WTC11 (cell line): ENCODE measurements around the gene MPV17L2. TPM values are rescaled to one million over a fixed set of nuclear protein-coding genes. Genes with fewer than 3 reads are reported as not detected.

Experiments used
- ATAC-seq: fragments of 200-7000 bp; cut with Tn5 transposase; 2 replicates; pipeline ENCODE4 v1.10.0; 2021; ENCODE audit warnings: mild to moderate bottlenecking, moderate library complexity
- CTCF ChIA-PET: fragments of 300-600 bp; sonication (Branson Sonifier 250); formaldehyde crosslinking; loops from one replicate; lab custom pipeline; 2021; ENCODE audit warnings: antibody characterized with exemption; lab: Charles Lee
- POLR2A ChIA-PET: fragments of 350-600 bp; sonication (Branson Sonifier 250); formaldehyde crosslinking; loops from one replicate; lab custom pipeline; 2021; ENCODE audit warnings: antibody characterized with exemption; lab: Charles Lee
- DNase-seq: peaks from one replicate; pipeline ENCODE4 v3.0.0; 2021; ENCODE audit warnings: low spot score
- H3K27ac Mint-ChIP-seq: 2 replicates; pipeline ENCODE4 v1.8.0; 2021; ENCODE audit warnings: mixed read lengths
- H3K27me3 Mint-ChIP-seq: 2 replicates; pipeline ENCODE4 v1.8.0; 2021; ENCODE audit warnings: low read depth, mild to moderate bottlenecking, moderate library complexity, mixed read lengths
- H3K36me3 Mint-ChIP-seq: 2 replicates; pipeline ENCODE4 v1.8.0; 2021; ENCODE audit warnings: mixed read lengths
- H3K4me1 Mint-ChIP-seq: 2 replicates; pipeline ENCODE4 v1.8.0; 2022; ENCODE audit warnings: mixed read lengths
- H3K4me3 Mint-ChIP-seq: 2 replicates; pipeline ENCODE4 v1.8.0; 2021; ENCODE audit warnings: mild to moderate bottlenecking, moderate library complexity, mixed read lengths
- H3K9me3 Mint-ChIP-seq: 2 replicates; pipeline ENCODE4 v1.8.0; 2021; ENCODE audit warnings: mixed read lengths
- ATF3 ChIP-seq: sonication (generic); formaldehyde crosslinking; conservative IDR thresholded peaks from 2 replicates; pipeline ENCODE4 v1.8.1; 2022; ENCODE audit warnings: mild to moderate bottlenecking, missing genetic modification reagents
- CBFB ChIP-seq: sonication (generic); formaldehyde crosslinking; IDR thresholded peaks from 2 replicates; pipeline ENCODE4 v1.8.1; 2022; ENCODE audit warnings: mild to moderate bottlenecking, low read depth, missing genetic modification reagents
- ELF4 ChIP-seq: sonication (generic); formaldehyde crosslinking; IDR thresholded peaks from 2 replicates; pipeline ENCODE4 v1.8.1; 2022; ENCODE audit warnings: low read depth, mild to moderate bottlenecking, moderate library complexity, missing genetic modification reagents
- GABPB1 ChIP-seq: sonication (generic); formaldehyde crosslinking; IDR thresholded peaks from 2 replicates; pipeline ENCODE4 v1.8.1; 2023; ENCODE audit warnings: mild to moderate bottlenecking, missing genetic modification reagents
- IRF2 ChIP-seq: sonication (generic); formaldehyde crosslinking; IDR thresholded peaks from 2 replicates; pipeline ENCODE4 v1.8.0; 2022; ENCODE audit warnings: low read depth, missing genetic modification reagents, borderline replicate concordance
- KAT7 ChIP-seq: sonication (generic); formaldehyde crosslinking; IDR thresholded peaks from 2 replicates; pipeline ENCODE4 v1.8.1; 2023; ENCODE audit warnings: missing genetic modification reagents, mild to moderate bottlenecking, borderline replicate concordance
- NFYB ChIP-seq: sonication (generic); formaldehyde crosslinking; conservative IDR thresholded peaks from 2 replicates; pipeline ENCODE4 v1.8.0; 2022; ENCODE audit warnings: low read depth, missing genetic modification reagents
- PREB ChIP-seq: sonication (generic); formaldehyde crosslinking; IDR thresholded peaks from 2 replicates; pipeline ENCODE4 v1.8.1; 2022; ENCODE audit warnings: mild to moderate bottlenecking, missing genetic modification reagents, moderate library complexity, borderline replicate concordance
- PRRX2 ChIP-seq: fragments of 250-450 bp; sonication (Bioruptor Pico); IDR thresholded peaks from 2 replicates; pipeline ENCODE4 v1.8.0; 2021; ENCODE audit warnings: mild to moderate bottlenecking
- RORB ChIP-seq: fragments of 250-450 bp; sonication (Bioruptor Pico); IDR thresholded peaks from 2 replicates; pipeline ENCODE4 v1.9.0; 2021; ENCODE audit warnings: mild to moderate bottlenecking
- SOX15 ChIP-seq: fragments of 250-450 bp; sonication (Bioruptor Pico); IDR thresholded peaks from 2 replicates; pipeline ENCODE4 v1.9.0; 2021; ENCODE audit warnings: mild to moderate bottlenecking
- SP1 ChIP-seq: sonication (generic); formaldehyde crosslinking; conservative IDR thresholded peaks from 2 replicates; pipeline ENCODE4 v1.8.1; 2022; ENCODE audit warnings: missing genetic modification reagents
- TCF7 ChIP-seq: sonication (generic); formaldehyde crosslinking; IDR thresholded peaks from 2 replicates; pipeline ENCODE4 v1.8.0; 2022; ENCODE audit warnings: mild to moderate bottlenecking, low read depth, missing genetic modification reagents, moderate library complexity
- USF2 ChIP-seq: sonication (generic); formaldehyde crosslinking; IDR thresholded peaks from 2 replicates; pipeline ENCODE4 v1.8.1; 2023; ENCODE audit warnings: mild to moderate bottlenecking, missing genetic modification reagents, moderate library complexity
- ZMAT4 ChIP-seq: fragments of 250-450 bp; sonication (Bioruptor Pico); IDR thresholded peaks from 2 replicates; pipeline ENCODE4 v1.9.0; 2021; ENCODE audit warnings: mild to moderate bottlenecking
- ZNF532 ChIP-seq: fragments of 250-450 bp; sonication (Bioruptor Pico); IDR thresholded peaks from 2 replicates; pipeline ENCODE4 v1.9.0; 2021; ENCODE audit warnings: mild to moderate bottlenecking, borderline replicate concordance
- total RNA-seq: library from RNA; stranded (reverse); gene quantifications from 3 replicates; pipeline ENCODE4 v1.2.3, GENCODE V29; 2021
- TF ChIP-seq, protein P1 (sequence below): sonication (generic); formaldehyde crosslinking; IDR thresholded peaks from 2 replicates; pipeline ENCODE4 v1.8.0; 2023; ENCODE audit warnings: missing genetic modification reagents, mild to moderate bottlenecking, borderline replicate concordance
- TF ChIP-seq, protein P2 (sequence below): fragments of 250-450 bp; sonication (Bioruptor Pico); IDR thresholded peaks from 2 replicates; pipeline ENCODE4 v2.1.2; 2022; ENCODE audit warnings: mild to moderate bottlenecking, moderate library complexity
- TF ChIP-seq, protein P3 (sequence below): sonication (generic); formaldehyde crosslinking; IDR thresholded peaks from 2 replicates; pipeline ENCODE4 v1.8.0; 2022; ENCODE audit warnings: mild to moderate bottlenecking, missing genetic modification reagents

Gene MPV17L2
- total RNA-seq, 1 experiment from 2014 or later = 29.8 TPM

GRCh38 chr19:18193388-18194180 is 566 bp downstream of the MPV17L2 start:
- ChIA-PET POLR2A (interaction anchor here (0.6 to 1.7 kb wide), 5 partner anchors 31 to 88 kb away, joined by 3 to 9 read pairs (median 4); partner anchors contain the start of gene JUND), CTCF (interaction anchor here (0.6 to 6.0 kb wide), 22 partner anchors 11 to 245 kb away, joined by 3 to 43 read pairs (median 11); partner anchors contain the start of genes GDF15, IQCN, JUND and PIK3R2)
- Mint-ChIP-seq H3K4me3 (peak overlapping the region; percentile 82), H3K9me3 (no peaks in the 10 kb centered on the region), H3K27me3 (peaks cover 2% of the 10 kb centered on the region; the same call in 1 of the 2 replicates), H3K4me1 (peaks cover 20% of the 10 kb centered on the region), H3K27ac (peak overlapping the region; percentile 86), H3K36me3 (peaks cover 10% of the 10 kb centered on the region)
- ATAC-seq (no peak), DNase-seq (no peak)
- TF ChIP-seq PRRX2 (CRISPR knock-in tag) (no peak), ZNF532 (no peak), TCF7 (CRISPR knock-in tag) (no peak), IRF2 (CRISPR knock-in tag) (no peak), ELF4 (no peak), CBFB (no peak), KAT7 (no peak), SP1 (CRISPR knock-in tag) (no peak), NFYB (CRISPR knock-in tag) (no peak), RORB (no peak), PREB (CRISPR knock-in tag) (no peak), USF2 (CRISPR knock-in tag) (no peak), ZMAT4 (no peak), SOX15 (no peak), ATF3 (CRISPR knock-in tag) (no peak), GABPB1 (CRISPR knock-in tag) (no peak)
- TF ChIP-seq, protein P1, sequence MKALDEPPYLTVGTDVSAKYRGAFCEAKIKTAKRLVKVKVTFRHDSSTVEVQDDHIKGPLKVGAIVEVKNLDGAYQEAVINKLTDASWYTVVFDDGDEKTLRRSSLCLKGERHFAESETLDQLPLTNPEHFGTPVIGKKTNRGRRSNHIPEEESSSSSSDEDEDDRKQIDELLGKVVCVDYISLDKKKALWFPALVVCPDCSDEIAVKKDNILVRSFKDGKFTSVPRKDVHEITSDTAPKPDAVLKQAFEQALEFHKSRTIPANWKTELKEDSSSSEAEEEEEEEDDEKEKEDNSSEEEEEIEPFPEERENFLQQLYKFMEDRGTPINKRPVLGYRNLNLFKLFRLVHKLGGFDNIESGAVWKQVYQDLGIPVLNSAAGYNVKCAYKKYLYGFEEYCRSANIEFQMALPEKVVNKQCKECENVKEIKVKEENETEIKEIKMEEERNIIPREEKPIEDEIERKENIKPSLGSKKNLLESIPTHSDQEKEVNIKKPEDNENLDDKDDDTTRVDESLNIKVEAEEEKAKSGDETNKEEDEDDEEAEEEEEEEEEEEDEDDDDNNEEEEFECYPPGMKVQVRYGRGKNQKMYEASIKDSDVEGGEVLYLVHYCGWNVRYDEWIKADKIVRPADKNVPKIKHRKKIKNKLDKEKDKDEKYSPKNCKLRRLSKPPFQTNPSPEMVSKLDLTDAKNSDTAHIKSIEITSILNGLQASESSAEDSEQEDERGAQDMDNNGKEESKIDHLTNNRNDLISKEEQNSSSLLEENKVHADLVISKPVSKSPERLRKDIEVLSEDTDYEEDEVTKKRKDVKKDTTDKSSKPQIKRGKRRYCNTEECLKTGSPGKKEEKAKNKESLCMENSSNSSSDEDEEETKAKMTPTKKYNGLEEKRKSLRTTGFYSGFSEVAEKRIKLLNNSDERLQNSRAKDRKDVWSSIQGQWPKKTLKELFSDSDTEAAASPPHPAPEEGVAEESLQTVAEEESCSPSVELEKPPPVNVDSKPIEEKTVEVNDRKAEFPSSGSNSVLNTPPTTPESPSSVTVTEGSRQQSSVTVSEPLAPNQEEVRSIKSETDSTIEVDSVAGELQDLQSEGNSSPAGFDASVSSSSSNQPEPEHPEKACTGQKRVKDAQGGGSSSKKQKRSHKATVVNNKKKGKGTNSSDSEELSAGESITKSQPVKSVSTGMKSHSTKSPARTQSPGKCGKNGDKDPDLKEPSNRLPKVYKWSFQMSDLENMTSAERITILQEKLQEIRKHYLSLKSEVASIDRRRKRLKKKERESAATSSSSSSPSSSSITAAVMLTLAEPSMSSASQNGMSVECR (CRISPR knock-in tag) = peak; percentile 4; the same call in 1 of the 2 replicates
- TF ChIP-seq, protein P2, sequence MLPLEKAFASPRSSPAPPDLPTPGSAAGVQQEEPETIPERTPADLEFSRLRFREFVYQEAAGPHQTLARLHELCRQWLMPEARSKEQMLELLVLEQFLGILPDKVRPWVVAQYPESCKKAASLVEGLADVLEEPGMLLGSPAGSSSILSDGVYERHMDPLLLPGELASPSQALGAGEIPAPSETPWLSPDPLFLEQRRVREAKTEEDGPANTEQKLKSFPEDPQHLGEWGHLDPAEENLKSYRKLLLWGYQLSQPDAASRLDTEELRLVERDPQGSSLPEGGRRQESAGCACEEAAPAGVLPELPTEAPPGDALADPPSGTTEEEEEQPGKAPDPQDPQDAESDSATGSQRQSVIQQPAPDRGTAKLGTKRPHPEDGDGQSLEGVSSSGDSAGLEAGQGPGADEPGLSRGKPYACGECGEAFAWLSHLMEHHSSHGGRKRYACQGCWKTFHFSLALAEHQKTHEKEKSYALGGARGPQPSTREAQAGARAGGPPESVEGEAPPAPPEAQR (CRISPR knock-in tag) = no peak
- TF ChIP-seq, protein P3, sequence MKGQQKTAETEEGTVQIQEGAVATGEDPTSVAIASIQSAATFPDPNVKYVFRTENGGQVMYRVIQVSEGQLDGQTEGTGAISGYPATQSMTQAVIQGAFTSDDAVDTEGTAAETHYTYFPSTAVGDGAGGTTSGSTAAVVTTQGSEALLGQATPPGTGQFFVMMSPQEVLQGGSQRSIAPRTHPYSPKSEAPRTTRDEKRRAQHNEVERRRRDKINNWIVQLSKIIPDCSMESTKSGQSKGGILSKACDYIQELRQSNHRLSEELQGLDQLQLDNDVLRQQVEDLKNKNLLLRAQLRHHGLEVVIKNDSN (CRISPR knock-in tag) = no peak
